HG02798 (cell line): ENCODE measurements around the gene PTMA.

Experiments used
- ATAC-seq: cut with Tn5 transposase; IDR thresholded peaks from one replicate; pipeline ENCODE4 v1.9.1; 2021; ENCODE audit warnings: mild to moderate bottlenecking; ENCODE audit not compliant: unreplicated experiment, poor library complexity

Gene PTMA

GRCh38 chr2:231714639-231715498 lies 6.5 kb downstream of the PTMA start:
- ATAC-seq: no peak

- no peak for ATAC-seq
Measured at GRCh38 chr2:231715499-231715837, 7.1 kb downstream of the PTMA start.

GRCh38 chr2:231715988-231716616 lies 7.8 kb downstream of the PTMA start:
- no peak for ATAC-seq

- ATAC-seq: no peak
Measured at GRCh38 chr2:231716666-231717280, 8.4 kb downstream of the PTMA start.

- no peak for ATAC-seq
Measured at GRCh38 chr2:231717281-231718171, 9.2 kb downstream of the PTMA start.

GRCh38 chr2:231718799-231719198 lies 10.5 kb downstream of the PTMA start:
- no peak for ATAC-seq

- peak; percentile 16 for ATAC-seq
Measured at GRCh38 chr2:231720292-231720986, 12.1 kb downstream of the PTMA start.

- peak; percentile 77 for ATAC-seq
Measured at GRCh38 chr2:231720987-231721966, 13.0 kb downstream of the PTMA start.

- ATAC-seq: no peak
Measured at GRCh38 chr2:231722721-231723307, 14.5 kb downstream of the PTMA start.

- ATAC-seq: no peak
Measured at GRCh38 chr2:231725476-231725875, 17.2 kb downstream of the PTMA start.

GRCh38 chr2:231726276-231726675 lies 18.0 kb downstream of the PTMA start:
- no peak for ATAC-seq

GRCh38 chr2:231727621-231728020 lies 19.3 kb downstream of the PTMA start:
- ATAC-seq: no peak

- ATAC-seq: no peak
Measured at GRCh38 chr2:231732604-231733003, 24.3 kb downstream of the PTMA start.

GRCh38 chr2:231737761-231738160 lies 29.4 kb downstream of the PTMA start:
- no peak for ATAC-seq

GRCh38 chr2:231743376-231744116 lies 35.2 kb downstream of the PTMA start:
- no peak for ATAC-seq

- ATAC-seq: no peak
Measured at GRCh38 chr2:231745303-231746038, 37.1 kb downstream of the PTMA start.
